Islet of Langerhans (tissue), 1 donor: ENCODE measurements around the gene CLPTM1.

Experiments used
- FAIRE-seq: peaks from one replicate; lab custom pipeline; 2011; peaks lifted over from hg19 to GRCh38; lab: Jason Lieb, UNC

The CLPTM1 gene

GRCh38 chr19:45016388-45017314, 61.5 kb downstream of the CLPTM1 start:
- FAIRE-seq, result no peak

DNA sequence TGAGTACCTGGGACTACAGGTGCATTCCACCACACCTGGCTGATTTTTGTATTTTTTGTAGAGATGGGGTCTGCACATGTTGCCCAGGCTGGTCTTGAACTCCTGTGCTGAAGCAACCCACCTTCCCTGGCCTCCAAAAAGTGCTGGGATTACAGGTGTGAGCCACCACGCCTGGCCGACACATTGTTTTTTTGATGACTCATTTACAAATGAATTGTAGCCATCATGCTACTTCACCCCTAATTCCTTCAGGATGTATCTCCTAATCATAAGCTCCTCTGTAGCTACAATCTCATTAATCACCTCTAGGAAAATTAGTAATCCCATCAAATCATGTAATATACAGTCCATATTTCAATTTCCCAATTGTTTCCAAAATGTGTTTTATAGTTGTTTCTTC, 64.0 kb downstream of the CLPTM1 start:
- FAIRE-seq, result no peak

GRCh38 chr19:45020071-45020470, 64.9 kb downstream of the CLPTM1 start:
- FAIRE-seq, result no peak

- no peak for FAIRE-seq
Measured at GRCh38 chr19:45021971-45022370, 66.8 kb downstream of the CLPTM1 start.

DNA sequence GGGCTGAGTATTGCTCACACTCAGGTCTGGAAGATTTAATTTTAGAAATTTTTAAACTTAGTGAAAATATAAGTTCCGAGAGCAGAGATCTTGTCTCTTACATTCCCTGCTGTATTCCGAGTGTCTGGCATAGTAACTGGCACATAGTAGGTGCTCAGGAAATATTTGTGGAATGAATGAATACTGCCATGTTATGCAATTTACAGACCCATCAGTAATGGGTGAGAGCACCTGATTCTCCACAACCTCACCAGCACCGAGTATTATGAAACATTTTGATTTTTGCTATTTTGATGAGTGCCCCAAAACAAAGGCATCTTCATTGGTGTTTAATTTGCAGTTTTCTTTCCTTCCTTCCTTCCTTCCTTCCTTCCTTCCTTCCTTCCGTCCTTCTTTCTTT, 67.9 kb downstream of the CLPTM1 start:
- no peak for FAIRE-seq

DNA sequence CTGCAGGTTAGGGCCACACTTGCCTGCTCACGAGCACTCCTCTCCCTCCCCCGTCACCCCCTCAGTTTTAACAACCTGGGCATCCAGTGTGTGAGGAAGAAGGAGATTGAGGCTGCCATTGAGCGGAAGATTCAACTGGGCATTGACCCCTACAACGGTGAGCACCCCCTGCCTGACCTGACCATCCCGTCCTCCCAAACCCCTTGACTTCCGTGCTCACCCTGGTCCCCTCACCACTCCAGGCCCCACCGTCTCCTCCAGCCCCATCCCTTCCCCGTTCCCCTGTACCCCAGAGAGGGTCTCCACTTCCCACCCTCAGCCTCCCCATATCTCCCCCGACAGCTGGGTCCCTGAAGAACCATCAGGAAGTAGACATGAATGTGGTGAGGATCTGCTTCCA, 70.1 kb downstream of the CLPTM1 start:
- no peak for FAIRE-seq

- no peak for FAIRE-seq
Measured at GRCh38 chr19:45027371-45027770, 72.2 kb downstream of the CLPTM1 start.

DNA sequence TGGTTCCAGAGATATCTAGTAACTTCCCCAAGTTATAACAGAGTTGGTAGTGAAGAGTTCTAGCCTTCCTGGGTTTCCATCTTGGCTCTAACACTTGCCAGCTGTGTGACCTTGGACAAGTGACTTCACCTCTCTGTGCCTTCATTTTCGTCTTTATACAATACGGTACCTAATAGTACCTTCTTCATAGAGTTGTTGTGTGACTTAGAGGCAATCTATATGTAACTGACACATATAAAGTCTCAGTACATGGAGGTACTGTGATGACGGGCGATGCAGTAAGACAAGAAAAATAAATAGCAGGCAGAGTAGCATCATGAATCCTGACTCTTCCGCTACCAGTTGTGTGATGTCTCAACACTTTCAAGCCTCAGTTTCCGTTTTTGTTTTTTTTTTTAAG, 75.6 kb downstream of the CLPTM1 start:
- no peak for FAIRE-seq

GRCh38 chr19:45032421-45032820, 77.2 kb downstream of the CLPTM1 start:
- FAIRE-seq, result no peak

DNA sequence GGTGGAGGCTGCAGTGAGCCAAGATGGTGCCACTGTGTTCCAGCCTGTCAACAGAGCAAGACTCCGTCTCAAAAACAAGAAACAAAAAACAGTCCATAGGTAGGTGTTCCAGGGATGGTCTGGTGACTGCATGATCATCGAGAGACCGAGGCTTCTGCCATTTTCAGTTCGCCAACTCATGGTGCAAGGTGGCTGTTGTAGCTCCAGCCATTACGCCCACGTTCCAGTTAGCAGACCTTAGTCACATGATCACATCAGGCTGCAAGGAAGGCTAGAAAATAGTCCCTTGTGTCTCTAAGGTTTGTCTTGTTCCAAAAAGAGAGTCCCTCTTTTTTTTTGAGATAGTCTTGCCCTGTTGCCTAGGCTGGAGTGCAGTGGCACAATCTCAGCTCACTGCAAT, 80.6 kb downstream of the CLPTM1 start:
- FAIRE-seq, result no peak

DNA sequence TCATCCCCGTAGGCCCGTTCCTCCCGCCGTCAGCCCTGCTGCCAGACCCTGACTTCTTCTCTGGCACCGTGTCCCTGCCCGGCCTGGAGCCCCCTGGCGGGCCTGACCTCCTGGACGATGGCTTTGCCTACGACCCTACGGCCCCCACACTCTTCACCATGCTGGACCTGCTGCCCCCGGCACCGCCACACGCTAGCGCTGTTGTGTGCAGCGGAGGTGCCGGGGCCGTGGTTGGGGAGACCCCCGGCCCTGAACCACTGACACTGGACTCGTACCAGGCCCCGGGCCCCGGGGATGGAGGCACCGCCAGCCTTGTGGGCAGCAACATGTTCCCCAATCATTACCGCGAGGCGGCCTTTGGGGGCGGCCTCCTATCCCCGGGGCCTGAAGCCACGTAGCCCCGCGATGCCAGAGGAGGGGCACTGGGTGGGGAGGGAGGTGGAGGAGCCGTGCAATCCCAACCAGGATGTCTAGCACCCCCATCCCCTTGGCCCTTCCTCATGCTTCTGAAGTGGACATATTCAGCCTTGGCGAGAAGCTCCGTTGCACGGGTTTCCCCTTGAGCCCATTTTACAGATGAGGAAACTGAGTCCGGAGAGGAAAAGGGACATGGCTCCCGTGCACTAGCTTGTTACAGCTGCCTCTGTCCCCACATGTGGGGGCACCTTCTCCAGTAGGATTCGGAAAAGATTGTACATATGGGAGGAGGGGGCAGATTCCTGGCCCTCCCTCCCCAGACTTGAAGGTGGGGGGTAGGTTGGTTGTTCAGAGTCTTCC, 82.4 kb downstream of the CLPTM1 start:
- FAIRE-seq, result no peak

- FAIRE-seq, result no peak
Measured at GRCh38 chr19:45038931-45039893, 84.0 kb downstream of the CLPTM1 start, which contains the start of gene CLASRP. TSS of gene CLASRP (plus strand) at chr19:45039045. CDS start at chr19:45040213, 1,168 bp downstream.

GRCh38 chr19:45040059-45040771, 85.0 kb downstream of the CLPTM1 start:
- no peak for FAIRE-seq

GRCh38 chr19:45041125-45041524, 85.9 kb downstream of the CLPTM1 start:
- FAIRE-seq, result no peak
